Bronchus fibroblast of lung (primary cell): ENCODE measurements around the gene IGLL5. TPM values are rescaled to one million over a fixed set of nuclear protein-coding genes. Genes with fewer than 3 reads are reported as not detected.

Experiments used
- total RNA-seq: library from RNA; depleted of rRNA; stranded (reverse); fragments of >200 nt; gene quantifications from 2 replicates; pipeline ENCODE4 v1.2.3, GENCODE V29; 2015

IGLL5 gene
- not detected in 2 replicates for total RNA-seq

GRCh38 chr22:22887621-22888503 lies at the start of gene IGLL5:
TSS of gene IGLL5 (plus strand) at chr22:22887816. CDS start at chr22:22888054, 238 bp downstream.

Other genes with a start within 250 kb of the IGLL5 start
- not detected in 2 replicates for gene GGTLC2, start 243.2 kb upstream of the IGLL5 start, total RNA-seq
- 0.89 and 1.2 TPM in 2 replicates for gene GNAZ, start 182.7 kb downstream of the IGLL5 start, total RNA-seq